ENCODE results near the gene AHNAK. TPM values are rescaled to one million over a fixed set of nuclear protein-coding genes. Genes with fewer than 3 reads are reported as not detected.

AHNAK gene
- total and polyA plus RNA-seq, 2 donors (not counting 3 experiments of a cell fraction or from before 2014, with no cell fraction given) = 35.2 to 436 TPM

DNA sequence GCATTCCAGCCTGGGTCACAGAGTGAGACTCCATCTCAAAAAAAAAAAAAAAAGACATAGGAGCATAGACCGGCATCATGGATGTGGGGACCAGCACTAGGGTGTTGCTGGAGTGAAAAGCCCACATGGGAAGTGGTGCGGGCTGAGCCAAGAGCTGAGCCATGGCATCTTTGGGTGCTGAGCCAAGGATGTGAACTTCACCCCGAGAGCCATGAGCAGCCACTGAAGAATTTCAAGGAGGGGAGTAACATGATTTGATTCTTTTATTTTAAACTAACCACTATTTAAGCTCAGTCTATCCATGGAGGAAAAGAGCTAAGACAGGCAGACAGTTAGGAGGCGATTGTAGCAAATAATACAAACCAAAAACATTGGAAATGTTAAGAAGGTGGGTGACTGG, 57.4 kb downstream of the AHNAK start:
- Histone ChIP-seq H3K4me2 (ENCODE audit: insufficient read depth, low read length) (no peak overlapping the region), H3K36me3 (ENCODE audit: control insufficient read depth in 2 of 2, extremely low read depth in 1 of 2, insufficient read depth in 2 of 2, low read length in 2 of 2) (no peaks in the 10 kb centered on the region), H3K9me1 (replicated peaks; ENCODE audit: control insufficient read depth, extremely low read depth, insufficient read depth, low read length) (no peaks in the 10 kb centered on the region), H3K4me1 (ENCODE audit: control insufficient read depth, extremely low read depth, insufficient read depth, low read length) (no peaks in the 10 kb centered on the region), H2AFZ (ENCODE audit: low read depth, low read length) (no peak overlapping the region), H3K4me3 (replicated peaks in 1 of 3; ENCODE audit: insufficient read depth in 1 of 3, low read depth in 1 of 3, low read length in 3 of 3) (no peak overlapping the region), H3K27ac (ENCODE audit: insufficient read depth, low read depth, low read length) (no peak overlapping the region), H3K9me3 (replicated peaks; ENCODE audit: control insufficient read depth, insufficient read depth, low read length) (no peaks in the 10 kb centered on the region), H3K79me2 (ENCODE audit: control insufficient read depth, insufficient read depth, low read length) (no peaks in the 10 kb centered on the region), H4K20me1 (replicated peaks; ENCODE audit: control insufficient read depth, extremely low read depth, insufficient read depth, low read length) (no peaks in the 10 kb centered on the region), H3K27me3 (ENCODE audit: control insufficient read depth in 2 of 2, insufficient read depth in 2 of 2, low read length in 2 of 2) (no peaks in the 10 kb centered on the region), H3K9ac (replicated peaks; ENCODE audit: extremely low read depth, insufficient read depth, low read length) (no peak overlapping the region)
- FAIRE-seq (no peak), DNase-seq (ENCODE audit: low read depth, low spot score) (no peak)
- dilution Hi-C loops (cut with MboI; ENCODE audit: extremely low pct_ligation_motif_present, low sequenced_read_pairs) (no loop called here), intact Hi-C loops (cut with micrococcal nuclease) (no loop called here)
- CTCF ChIA-PET = interaction anchor here (1.0 kb wide), 1 partner anchor 65 kb away, joined by 5 read pairs; no protein-coding TSS in a partner anchor
- no TSS peak for BruUV-seq (replicated peaks)
- POLR2A ChIA-PET = no interaction called here
- no peak for TF ChIP-seq POLR2AphosphoS5 (IDR thresholded peaks at IDR 0.05; ENCODE audit: insufficient read depth, low read depth, low read length)
- TF ChIP-seq MAX (IDR thresholded peaks at IDR 0.05; ENCODE audit: insufficient read depth, insufficient read length) = no peak
- no peak for TF ChIP-seq EZH2 (IDR thresholded peaks at IDR 0.05; ENCODE audit: borderline replicate concordance, low read depth, low read length, severe bottlenecking)
- TF ChIP-seq MYC (IDR thresholded peaks at IDR 0.05; ENCODE audit: low read depth, low read length) = no peak

DNA sequence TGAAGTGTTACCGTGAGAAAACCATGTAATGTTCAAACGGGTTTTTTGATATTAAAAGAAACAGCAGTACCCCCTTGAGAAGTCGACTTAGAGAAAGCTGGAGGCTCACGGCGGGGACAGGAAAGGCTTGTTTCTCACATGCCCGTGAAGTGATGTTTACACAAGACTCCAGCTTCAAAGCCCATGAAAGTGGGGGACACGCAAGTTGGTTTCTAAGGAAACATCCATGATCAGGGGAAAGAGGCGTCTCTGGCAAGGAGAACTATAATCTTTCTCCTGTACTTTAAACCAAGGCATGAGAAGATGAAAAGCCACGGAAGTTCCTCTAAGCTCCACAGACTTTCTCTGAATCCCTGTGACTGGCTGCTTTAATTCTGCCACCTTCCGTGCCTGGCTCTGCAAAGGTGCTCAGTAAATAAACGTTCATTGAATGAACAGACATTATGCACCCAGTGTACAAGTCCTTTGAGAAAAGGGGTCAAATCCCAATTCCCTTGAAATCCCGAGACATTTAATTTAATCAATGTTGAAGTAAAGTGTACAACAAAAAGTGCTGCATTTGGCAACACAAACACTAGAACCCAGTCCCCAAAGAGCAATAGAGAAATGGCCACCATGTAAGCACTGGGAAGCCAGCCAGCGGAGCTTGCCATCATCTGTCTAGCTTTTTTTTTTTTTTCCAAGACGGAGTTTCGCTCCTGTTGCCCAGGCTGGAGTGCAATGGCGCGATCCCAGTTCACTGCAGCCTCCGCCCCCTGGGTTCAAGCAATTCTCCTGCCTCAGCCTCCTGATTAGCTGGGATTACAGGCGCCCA, 58.7 kb downstream of the AHNAK start:
- dilution Hi-C loops (cut with MboI; ENCODE audit: extremely low pct_ligation_motif_present, low sequenced_read_pairs) (no loop called here), intact Hi-C loops (cut with micrococcal nuclease) (no loop called here)
- FAIRE-seq = no peak
- H3K27ac ChIP-seq (ENCODE audit: insufficient read depth, low read depth, low read length) = no peak overlapping the region
- no peak overlapping the region for H2AFZ ChIP-seq (ENCODE audit: low read depth, low read length)
- H3K9ac ChIP-seq (replicated peaks; ENCODE audit: extremely low read depth, insufficient read depth, low read length) = no peak overlapping the region
- H3K4me1 ChIP-seq (ENCODE audit: control insufficient read depth, extremely low read depth, insufficient read depth, low read length) = no peaks in the 10 kb centered on the region
- TF ChIP-seq GATA2 (IDR thresholded peaks at IDR 0.05; ENCODE audit: insufficient read depth, insufficient read length, low read depth, low read length) (no peak), POLR2AphosphoS5 (IDR thresholded peaks at IDR 0.05; ENCODE audit: insufficient read depth, low read depth, low read length) (no peak), EZH2 (IDR thresholded peaks at IDR 0.05; ENCODE audit: borderline replicate concordance, low read depth, low read length, severe bottlenecking) (no peak), POLR2A (IDR thresholded peaks at IDR 0.05; ENCODE audit: low read depth, low read length) (no peak), MYC (IDR thresholded peaks at IDR 0.05; ENCODE audit: low read depth, low read length) (no peak), MAX (IDR thresholded peaks at IDR 0.05; ENCODE audit: insufficient read depth, insufficient read length) (no peak), FOS (IDR thresholded peaks at IDR 0.05; ENCODE audit: borderline replicate concordance, insufficient read depth, low read length) (no peak), JUN (IDR thresholded peaks at IDR 0.05; ENCODE audit: borderline replicate concordance, insufficient read depth, insufficient read length, low read depth) (no peak)
- TF ChIP-seq, protein P1, sequence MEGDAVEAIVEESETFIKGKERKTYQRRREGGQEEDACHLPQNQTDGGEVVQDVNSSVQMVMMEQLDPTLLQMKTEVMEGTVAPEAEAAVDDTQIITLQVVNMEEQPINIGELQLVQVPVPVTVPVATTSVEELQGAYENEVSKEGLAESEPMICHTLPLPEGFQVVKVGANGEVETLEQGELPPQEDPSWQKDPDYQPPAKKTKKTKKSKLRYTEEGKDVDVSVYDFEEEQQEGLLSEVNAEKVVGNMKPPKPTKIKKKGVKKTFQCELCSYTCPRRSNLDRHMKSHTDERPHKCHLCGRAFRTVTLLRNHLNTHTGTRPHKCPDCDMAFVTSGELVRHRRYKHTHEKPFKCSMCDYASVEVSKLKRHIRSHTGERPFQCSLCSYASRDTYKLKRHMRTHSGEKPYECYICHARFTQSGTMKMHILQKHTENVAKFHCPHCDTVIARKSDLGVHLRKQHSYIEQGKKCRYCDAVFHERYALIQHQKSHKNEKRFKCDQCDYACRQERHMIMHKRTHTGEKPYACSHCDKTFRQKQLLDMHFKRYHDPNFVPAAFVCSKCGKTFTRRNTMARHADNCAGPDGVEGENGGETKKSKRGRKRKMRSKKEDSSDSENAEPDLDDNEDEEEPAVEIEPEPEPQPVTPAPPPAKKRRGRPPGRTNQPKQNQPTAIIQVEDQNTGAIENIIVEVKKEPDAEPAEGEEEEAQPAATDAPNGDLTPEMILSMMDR (IDR thresholded peaks at IDR 0.05; ENCODE audit: extremely low read depth in 1 of 2, insufficient read depth in 1 of 2, low read depth in 1 of 2, low read length in 2 of 2) = no peak
- H4K20me1 ChIP-seq (replicated peaks; ENCODE audit: control insufficient read depth, extremely low read depth, insufficient read depth, low read length) = no peaks in the 10 kb centered on the region
- CTCF ChIA-PET = interaction anchor here (0.7 to 3.1 kb wide), 9 partner anchors 9 to 69 kb away, joined by 3 to 20 read pairs (median 5); partner anchors contain the start of gene SCGB1A1
- POLR2A ChIA-PET = interaction anchor here (0.6 kb wide), 1 partner anchor 48 kb away, joined by 3 read pairs; no protein-coding TSS in a partner anchor
- no peaks in the 10 kb centered on the region for H3K9me1 ChIP-seq (replicated peaks; ENCODE audit: control insufficient read depth, extremely low read depth, insufficient read depth, low read length)
- H3K36me3 ChIP-seq (ENCODE audit: control insufficient read depth in 2 of 2, extremely low read depth in 1 of 2, insufficient read depth in 2 of 2, low read length in 2 of 2) = no peaks in the 10 kb centered on the region
- no peaks in the 10 kb centered on the region for H3K79me2 ChIP-seq (ENCODE audit: control insufficient read depth, insufficient read depth, low read length)
- peak; percentile 27 for DNase-seq (ENCODE audit: low read depth, low spot score)
- no peaks in the 10 kb centered on the region for H3K27me3 ChIP-seq (ENCODE audit: control insufficient read depth in 2 of 2, insufficient read depth in 2 of 2, low read length in 2 of 2)
- BruUV-seq (replicated peaks) = no TSS peak
- H3K4me3 ChIP-seq (replicated peaks in 1 of 3; ENCODE audit: insufficient read depth in 1 of 3, low read depth in 1 of 3, low read length in 3 of 3) = no peak overlapping the region
- H3K9me3 ChIP-seq (replicated peaks; ENCODE audit: control insufficient read depth, insufficient read depth, low read length) = no peaks in the 10 kb centered on the region
- H3K4me2 ChIP-seq (ENCODE audit: insufficient read depth, low read length) = no peak overlapping the region
